Glutamatergic neuron (in vitro differentiated cells): ENCODE measurements around the gene HPGD. TPM values are rescaled to one million over a fixed set of nuclear protein-coding genes. Genes with fewer than 3 reads are reported as not detected.

Experiments
- DNase-seq: peaks from one replicate; pipeline ENCODE4 v3.0.0; 2022
- H3K27ac Mint-ChIP-seq: one replicate; pipeline ENCODE4 v1.8.0; 2020; ENCODE audit warnings: mild to moderate bottlenecking, mixed read lengths, inconsistent platforms; ENCODE audit not compliant: unreplicated experiment
- H3K27me3 Mint-ChIP-seq: one replicate; pipeline ENCODE4 v1.8.0; 2020; ENCODE audit warnings: mild to moderate bottlenecking, moderate library complexity, mixed read lengths, inconsistent platforms; ENCODE audit not compliant: unreplicated experiment
- H3K36me3 Mint-ChIP-seq: one replicate; pipeline ENCODE4 v1.8.0; 2020; ENCODE audit warnings: mild to moderate bottlenecking, mixed read lengths, inconsistent platforms; ENCODE audit not compliant: unreplicated experiment
- H3K4me1 Mint-ChIP-seq: one replicate; pipeline ENCODE4 v1.8.0; 2020; ENCODE audit warnings: mild to moderate bottlenecking, low read depth, mixed read lengths, inconsistent platforms; ENCODE audit not compliant: unreplicated experiment
- H3K4me3 Mint-ChIP-seq: one replicate; pipeline ENCODE4 v1.8.0; 2020; ENCODE audit warnings: mild to moderate bottlenecking, mixed read lengths, inconsistent platforms; ENCODE audit not compliant: unreplicated experiment
- H3K9me3 Mint-ChIP-seq: one replicate; pipeline ENCODE4 v1.8.0; 2020; ENCODE audit warnings: mild to moderate bottlenecking, moderate library complexity, mixed read lengths, inconsistent platforms; ENCODE audit not compliant: unreplicated experiment
- CTCF ChIP-seq: fragments of 200-600 bp; sonication (generic); IDR thresholded peaks from one replicate; pipeline ENCODE4 v1.5.0; 2021; ENCODE audit not compliant: partially characterized antibody, unreplicated experiment
- total RNA-seq: library from RNA; stranded (reverse); fragmentation: NEBNext Ultra II Directional; extraction: Animal tissue kit (Norgen Biotek cat#: 25700); gene quantifications from one replicate; pipeline ENCODE4 v1.2.1, GENCODE V29; 2021; ENCODE audit not compliant: unreplicated experiment

HPGD gene
- total RNA-seq, 1 donor from 2014 or later: 0.64 TPM

GRCh38 chr4:174454815-174455473 is 67.3 kb downstream of the HPGD start:
- no peak for DNase-seq
- H3K9me3 Mint-ChIP-seq: no peaks in the 10 kb centered on the region
- no peak overlapping the region for H3K27ac Mint-ChIP-seq
- H3K4me1 Mint-ChIP-seq: no peaks in the 10 kb centered on the region
- TF ChIP-seq CTCF: no peak
- no peaks in the 10 kb centered on the region for H3K36me3 Mint-ChIP-seq
- H3K4me3 Mint-ChIP-seq: no peak overlapping the region
- H3K27me3 Mint-ChIP-seq: no peaks in the 10 kb centered on the region

DNA sequence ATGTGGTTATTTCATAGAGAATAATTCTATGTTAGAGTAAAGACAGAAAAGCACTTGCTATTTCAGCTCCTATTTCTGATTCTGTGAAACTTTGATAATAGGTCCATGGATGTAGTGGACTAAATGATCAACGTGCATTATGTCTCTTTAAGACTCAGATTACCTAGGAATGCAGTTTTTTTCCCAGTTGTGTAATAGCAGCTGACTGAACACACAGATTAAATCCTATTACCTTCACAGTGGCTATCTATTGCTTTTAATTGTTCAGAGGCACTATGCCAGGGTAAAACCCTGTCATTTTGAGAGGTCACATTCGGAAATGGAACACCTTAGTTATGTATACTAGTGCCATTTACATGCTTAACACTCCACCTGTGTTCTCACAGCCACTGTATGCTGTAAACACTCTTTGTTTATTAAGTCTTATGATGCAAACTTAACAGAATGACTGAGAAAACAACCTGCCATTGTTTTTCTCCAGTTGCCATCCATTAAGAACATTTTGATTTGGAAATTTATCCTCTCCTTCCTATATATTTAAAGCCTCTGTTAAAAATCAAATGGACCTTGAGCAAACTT is 70.5 kb downstream of the HPGD start:
- Mint-ChIP-seq H3K4me1 (no peaks in the 10 kb centered on the region), H3K9me3 (no peaks in the 10 kb centered on the region), H3K4me3 (no peak overlapping the region), H3K27ac (no peak overlapping the region), H3K27me3 (no peaks in the 10 kb centered on the region), H3K36me3 (no peaks in the 10 kb centered on the region)
- TF ChIP-seq CTCF: no peak
- DNase-seq: no peak

GRCh38 chr4:174450786-174451125 is 71.5 kb downstream of the HPGD start:
- no peaks in the 10 kb centered on the region for H3K9me3 Mint-ChIP-seq
- no peak overlapping the region for H3K4me3 Mint-ChIP-seq
- H3K36me3 Mint-ChIP-seq: no peaks in the 10 kb centered on the region
- no peaks in the 10 kb centered on the region for H3K27me3 Mint-ChIP-seq
- DNase-seq: no peak
- no peak for TF ChIP-seq CTCF
- no peaks in the 10 kb centered on the region for H3K4me1 Mint-ChIP-seq
- no peak overlapping the region for H3K27ac Mint-ChIP-seq

DNA sequence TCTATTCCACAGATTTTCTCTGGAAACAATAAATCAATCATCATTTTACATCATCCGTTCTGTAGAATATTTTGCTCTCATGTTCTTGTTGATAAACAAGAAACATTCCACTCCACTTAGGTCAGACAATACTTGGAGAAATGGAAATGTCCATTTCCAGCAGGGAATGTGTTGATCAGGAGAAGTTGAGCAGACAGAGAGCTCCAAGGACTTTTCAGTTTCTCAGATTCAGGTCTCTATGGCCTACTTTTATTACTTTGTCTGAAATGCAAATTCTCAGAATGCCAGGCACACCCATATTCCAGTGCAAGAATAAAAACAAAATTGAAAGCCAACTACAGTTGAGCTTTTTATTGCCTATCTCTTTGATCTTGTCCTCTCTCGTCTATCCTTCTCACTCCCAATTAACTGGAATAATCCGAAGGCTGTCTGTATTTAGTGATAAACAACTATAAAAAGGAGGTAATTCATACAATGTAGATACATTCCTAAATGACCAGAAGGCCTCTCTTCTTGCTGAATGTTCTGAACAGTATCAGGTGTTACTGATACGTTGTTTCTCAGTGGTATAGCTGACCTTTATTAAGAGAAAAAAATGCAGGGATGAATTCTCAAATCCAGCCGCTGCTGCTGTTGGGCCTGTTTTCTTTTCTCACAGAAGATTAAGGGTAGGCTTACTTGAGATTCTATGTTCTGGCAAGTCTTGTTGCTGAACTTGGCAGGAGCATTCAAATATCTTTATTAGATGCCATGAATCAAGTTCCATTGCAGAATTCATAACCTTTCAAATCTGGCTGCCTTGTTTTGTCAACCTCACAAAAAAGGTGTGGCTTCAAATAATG is 72.1 kb downstream of the HPGD start:
- no peaks in the 10 kb centered on the region for H3K27me3 Mint-ChIP-seq
- no peaks in the 10 kb centered on the region for H3K4me1 Mint-ChIP-seq
- H3K9me3 Mint-ChIP-seq: no peaks in the 10 kb centered on the region
- no peak for DNase-seq
- H3K36me3 Mint-ChIP-seq: no peaks in the 10 kb centered on the region
- no peak overlapping the region for H3K27ac Mint-ChIP-seq
- no peak for TF ChIP-seq CTCF
- H3K4me3 Mint-ChIP-seq: no peak overlapping the region

GRCh38 chr4:174449152-174449551 is 73.1 kb downstream of the HPGD start:
- no peak overlapping the region for H3K4me3 Mint-ChIP-seq
- no peaks in the 10 kb centered on the region for H3K4me1 Mint-ChIP-seq
- H3K9me3 Mint-ChIP-seq: no peaks in the 10 kb centered on the region
- no peaks in the 10 kb centered on the region for H3K36me3 Mint-ChIP-seq
- H3K27me3 Mint-ChIP-seq: no peaks in the 10 kb centered on the region
- TF ChIP-seq CTCF: no peak
- no peak overlapping the region for H3K27ac Mint-ChIP-seq
- no peak for DNase-seq
